K562 (cell line): ENCODE results near the gene AP1B1. TPM values are rescaled to one million over a fixed set of nuclear protein-coding genes. Genes with fewer than 3 reads are reported as not detected.
A peak's percentile ranks its signal among the peaks of the same experiment; 100 is the strongest.

ENCODE experiments used
- CXXC5 ChIP-seq: fragments of 250-450 bp; sonication (Bioruptor Pico); IDR thresholded peaks from 2 replicates; pipeline ENCODE4 v1.8.0; 2022; ENCODE audit warnings: inconsistent platforms, mild to moderate bottlenecking, moderate library complexity
- ESRRA ChIP-seq: fragments of 450-650 bp; IDR thresholded peaks from 2 replicates; pipeline ENCODE4 v1.6.1; 2014; ENCODE audit warnings: low read depth, mild to moderate bottlenecking, moderate library complexity, borderline replicate concordance
- FOXM1 ChIP-seq, 2 experiments: fragments of 450-650 bp in 1 of 2; sonication (generic) in 1 of 2; formaldehyde crosslinking in 1 of 2; IDR thresholded peaks; 2 replicates each; pipeline versions ENCODE4 v1.6.1 to v1.9.0; 2017 to 2022; ENCODE audit warnings: low read depth in 2 of 2, mild to moderate bottlenecking in 2 of 2, missing genetic modification reagents in 1 of 2, moderate library complexity in 1 of 2
- GABPB2 ChIP-seq: fragments of 250-450 bp; sonication (Bioruptor Pico); conservative IDR thresholded peaks from 2 replicates; pipeline ENCODE4 v1.5.1; 2021; ENCODE audit warnings: mild to moderate bottlenecking
- GATA2 ChIP-seq: sonication (generic); formaldehyde crosslinking; IDR thresholded peaks from 2 replicates; pipeline ENCODE4 v1.4.0; 2020; ENCODE audit warnings: mild to moderate bottlenecking, missing genetic modification reagents
- KDM1A ChIP-seq, 2 experiments: fragments of 450-650 bp; IDR thresholded peaks; 2 replicates each; pipeline ENCODE4 v1.6.1; 2016; ENCODE audit warnings: mild to moderate bottlenecking in 2 of 2
- LCOR ChIP-seq: sonication (generic); formaldehyde crosslinking; IDR thresholded peaks from 2 replicates; pipeline ENCODE4 v1.8.0; 2022; ENCODE audit warnings: mild to moderate bottlenecking, missing genetic modification reagents
- MCM5 ChIP-seq: fragments of 450-650 bp; IDR thresholded peaks from 2 replicates; pipeline ENCODE4 v1.6.1; 2016; ENCODE audit warnings: low read depth
- MYNN ChIP-seq, 2 experiments: sonication (generic); formaldehyde crosslinking in 1 of 2; IDR thresholded peaks; 2 replicates each; pipeline versions ENCODE4 v1.5.0 to v1.6.1; 2016 to 2020; ENCODE audit warnings: antibody characterized with exemption in 1 of 2, missing genetic modification reagents in 1 of 2
- NELFE ChIP-seq: IDR thresholded peaks from 2 replicates; pipeline ENCODE4 v1.6.1; 2011; ENCODE audit warnings: mild to moderate bottlenecking; ENCODE audit not compliant: insufficient read depth, insufficient read length
- NR2C2 ChIP-seq, 2 experiments: fragments of 200-800 bp in 1 of 2; sonication (Bioruptor generic) in 1 of 2; sonication (generic) in 1 of 2; formaldehyde crosslinking in 1 of 2; IDR thresholded peaks; 2 replicates each; pipeline versions ENCODE4 v1.6.1 to v1.8.0; 2016 to 2022; ENCODE audit warnings: mild to moderate bottlenecking in 1 of 2, missing compliant biosample characterization in 1 of 2, missing genetic modification characterization in 1 of 2, missing genetic modification reagents in 1 of 2
- SIN3A ChIP-seq, 2 experiments: fragments of 150-350 bp in 1 of 2; IDR thresholded peaks; 2 replicates each; pipeline ENCODE4 v1.6.1; 2011 to 2016; ENCODE audit warnings: borderline replicate concordance in 2 of 2, low read depth in 2 of 2, low read length in 2 of 2, mild to moderate bottlenecking in 2 of 2, moderate library complexity in 2 of 2; ENCODE audit not compliant: control insufficient read depth in 1 of 2
- SMAD3 ChIP-seq: fragments of 450-650 bp; formaldehyde crosslinking; conservative IDR thresholded peaks from 2 replicates; pipeline ENCODE4 v1.4.0; 2020; ENCODE audit warnings: mild to moderate bottlenecking
- STAG1 ChIP-seq: sonication (generic); formaldehyde crosslinking; IDR thresholded peaks from 2 replicates; pipeline ENCODE4 v1.5.0; 2020; ENCODE audit warnings: missing genetic modification reagents, borderline replicate concordance
- SUPT5H ChIP-seq: fragments of 450-650 bp; IDR thresholded peaks from 2 replicates; pipeline ENCODE4 v1.6.1; 2016
- TAF9B ChIP-seq: fragments of 450-650 bp; IDR thresholded peaks from 2 replicates; pipeline ENCODE4 v1.6.1; 2018; ENCODE audit warnings: mild to moderate bottlenecking; ENCODE audit not compliant: partially characterized antibody
- TEAD2 ChIP-seq: fragments of 450-650 bp; IDR thresholded peaks from 2 replicates; pipeline ENCODE4 v1.6.1; 2016; ENCODE audit warnings: missing genetic modification characterization, control low read depth, missing compliant biosample characterization
- ZEB2 ChIP-seq: fragments of 450-650 bp; IDR thresholded peaks from 2 replicates; pipeline ENCODE4 v1.6.1; 2016
- ZNF253 ChIP-seq: fragments of 250-450 bp; sonication (Bioruptor Pico); conservative IDR thresholded peaks from 2 replicates; pipeline ENCODE4 v1.6.1; 2021; ENCODE audit warnings: mild to moderate bottlenecking
- ZNF764 ChIP-seq: fragments of 250-450 bp; sonication (Bioruptor Pico); IDR thresholded peaks from 2 replicates; pipeline ENCODE4 v1.4.0; 2020; ENCODE audit warnings: low read depth, mild to moderate bottlenecking, moderate library complexity
- polyA plus RNA-seq, 8 experiments: library from polyadenylated mRNA; depleted of rRNA in 4 of 8; stranded (reverse) in 5 of 8; unstranded in 3 of 8; fragments of >200 nt; fragmentation: Nextera tagmentation in 2 of 8; fragmentation: Illumina TruSeq in 1 of 8; extraction: Ambion mirVana in 2 of 8; extraction: Trizol in 1 of 8; gene quantifications; 2 replicates each; pipeline versions ENCODE4 v1.2.1 to v1.2.3, GENCODE V29; 2011 to 2014; ENCODE audit warnings: inconsistent platforms in 1 of 8, missing spikeins in 1 of 8
- total RNA-seq, 7 experiments: library from RNA; depleted of rRNA in 6 of 7; stranded (reverse); fragments of >200 nt in 6 of 7; fragmentation: Illumina TruSeq in 2 of 7; extraction: Trizol in 2 of 7; gene quantifications; 2 replicates each; pipeline versions ENCODE4 v1.2.1 to v1.2.3, GENCODE V29; 2011 to 2021; ENCODE audit warnings: low replicate concordance in 1 of 7
- TF ChIP-seq, protein P1 (sequence below), 2 experiments: fragments of 200-800 bp in 1 of 2; sonication (Bioruptor generic) in 1 of 2; sonication (generic) in 1 of 2; formaldehyde crosslinking in 1 of 2; IDR thresholded peaks in 1 of 2; conservative IDR thresholded peaks in 1 of 2; 2 replicates each; pipeline versions ENCODE4 v1.5.0 to v1.6.1; 2016 to 2020; ENCODE audit warnings: missing compliant biosample characterization in 1 of 2, missing genetic modification characterization in 1 of 2, missing genetic modification reagents in 1 of 2
- TF ChIP-seq, protein P2 (sequence below): fragments of 450-650 bp; IDR thresholded peaks from one replicate; pipeline ENCODE4 v1.6.1; 2018; ENCODE audit warnings: mild to moderate bottlenecking, moderate library complexity; ENCODE audit not compliant: partially characterized antibody
- TF ChIP-seq, protein P3 (sequence below): sonication (generic); formaldehyde crosslinking; IDR thresholded peaks from 2 replicates; pipeline ENCODE4 v1.8.1; 2023; ENCODE audit warnings: mild to moderate bottlenecking, missing genetic modification reagents

AP1B1 gene
- total and polyA plus RNA-seq, 9 of the 15 experiments (the other 6 are each of a cell fraction or from before 2014, with no cell fraction given): 1.2 to 60.9 (median 30.1) TPM

DNA sequence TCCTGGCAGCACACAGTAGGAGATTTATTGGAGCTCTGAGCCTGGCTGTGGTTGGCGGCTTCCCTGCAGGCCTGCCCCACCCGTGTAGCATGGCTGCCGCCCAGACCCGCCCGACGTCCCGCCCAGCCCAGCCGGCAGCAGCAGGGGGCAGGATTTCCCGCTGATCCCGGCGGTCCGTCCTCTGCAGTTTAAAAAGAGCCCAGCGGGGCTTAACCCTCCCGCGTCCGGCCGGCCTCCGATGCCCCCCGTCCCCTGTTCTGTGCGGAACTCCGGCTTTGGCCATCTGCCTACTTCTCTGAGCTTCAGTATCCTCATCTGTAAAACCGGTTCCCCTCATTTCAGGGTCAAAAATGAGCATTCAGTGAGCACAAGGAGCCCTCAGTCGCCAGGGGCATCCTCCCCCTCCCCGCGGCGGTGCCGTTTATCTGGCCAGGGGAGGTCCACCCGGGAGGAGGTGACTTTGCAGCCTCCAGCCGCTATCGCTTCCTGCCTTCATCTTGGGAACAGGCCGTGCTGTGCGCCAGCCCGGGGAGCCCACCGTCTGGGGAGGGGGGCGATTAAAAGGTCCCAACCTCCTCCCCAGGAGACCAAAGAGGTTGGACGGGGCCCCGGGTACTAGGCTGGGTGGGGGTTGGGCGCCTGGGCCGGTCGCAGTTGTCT lies 82.1 kb downstream of the AP1B1 start, which contains the start of gene GAS2L1 (continued):
- TF ChIP-seq, protein P1, sequence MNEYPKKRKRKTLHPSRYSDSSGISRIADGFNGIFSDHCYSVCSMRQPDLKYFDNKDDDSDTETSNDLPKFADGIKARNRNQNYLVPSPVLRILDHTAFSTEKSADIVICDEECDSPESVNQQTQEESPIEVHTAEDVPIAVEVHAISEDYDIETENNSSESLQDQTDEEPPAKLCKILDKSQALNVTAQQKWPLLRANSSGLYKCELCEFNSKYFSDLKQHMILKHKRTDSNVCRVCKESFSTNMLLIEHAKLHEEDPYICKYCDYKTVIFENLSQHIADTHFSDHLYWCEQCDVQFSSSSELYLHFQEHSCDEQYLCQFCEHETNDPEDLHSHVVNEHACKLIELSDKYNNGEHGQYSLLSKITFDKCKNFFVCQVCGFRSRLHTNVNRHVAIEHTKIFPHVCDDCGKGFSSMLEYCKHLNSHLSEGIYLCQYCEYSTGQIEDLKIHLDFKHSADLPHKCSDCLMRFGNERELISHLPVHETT (CRISPR knock-in tag; conservative IDR thresholded peaks at IDR 0.05 in 1 of 2, IDR thresholded peaks at IDR 0.05 in 1 of 2): peak in 1 of 2 experiments; percentile 73; a peak in 2 of 4 replicates
- TF ChIP-seq SUPT5H (peak; percentile 56), CXXC5 (peak; percentile 23; the same call in 1 of the 2 replicates), TAF9B (peak; percentile 34), NR2C2 (CRISPR knock-in tag; IDR thresholded peaks at IDR 0.05) (no peak), NR2C2 (tag; IDR thresholded peaks at IDR 0.05) (no peak), MYNN (IDR thresholded peaks at IDR 0.05) (peak; percentile 43; the same call in 1 of the 2 replicates), MYNN (CRISPR knock-in tag; IDR thresholded peaks at IDR 0.05) (no peak), KDM1A (IDR thresholded peaks at IDR 0.05) (0 out of 4 replicates have a peak, but pooled peaks of 1 of the 2 experiments have one; percentile 44), MCM5 (no peak), SIN3A (IDR thresholded peaks at IDR 0.05; ENCODE audit: borderline replicate concordance in 2 of 2, control insufficient read depth in 1 of 2, low read depth in 2 of 2, low read length in 2 of 2) (peak in 1 of 2 experiments; percentile 36; a peak in 1 of 4 replicates), ZEB2 (0 out of 2 replicates have a peak, but pooled peaks have one; percentile 28), ZNF764 (CRISPR knock-in tag) (no peak), SMAD3 (no peak), TEAD2 (tag) (no peak), GATA2 (CRISPR knock-in tag) (no peak), GABPB2 (CRISPR knock-in tag) (no peak), STAG1 (CRISPR knock-in tag) (no peak), LCOR (CRISPR knock-in tag) (0 out of 2 replicates have a peak, but pooled peaks have one; percentile 56), NELFE (no peak), ZNF253 (CRISPR knock-in tag) (no peak), ESRRA (peak; percentile 16; the same call in 1 of the 2 replicates), FOXM1 (IDR thresholded peaks at IDR 0.05; ENCODE audit: low read depth) (peak; percentile 64), FOXM1 (CRISPR knock-in tag; IDR thresholded peaks at IDR 0.05; ENCODE audit: low read depth) (peak; percentile 13; the same call in 1 of the 2 replicates)
- TF ChIP-seq, protein P2, sequence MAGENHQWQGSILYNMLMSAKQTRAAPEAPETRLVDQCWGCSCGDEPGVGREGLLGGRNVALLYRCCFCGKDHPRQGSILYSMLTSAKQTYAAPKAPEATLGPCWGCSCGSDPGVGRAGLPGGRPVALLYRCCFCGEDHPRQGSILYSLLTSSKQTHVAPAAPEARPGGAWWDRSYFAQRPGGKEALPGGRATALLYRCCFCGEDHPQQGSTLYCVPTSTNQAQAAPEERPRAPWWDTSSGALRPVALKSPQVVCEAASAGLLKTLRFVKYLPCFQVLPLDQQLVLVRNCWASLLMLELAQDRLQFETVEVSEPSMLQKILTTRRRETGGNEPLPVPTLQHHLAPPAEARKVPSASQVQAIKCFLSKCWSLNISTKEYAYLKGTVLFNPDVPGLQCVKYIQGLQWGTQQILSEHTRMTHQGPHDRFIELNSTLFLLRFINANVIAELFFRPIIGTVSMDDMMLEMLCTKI: no peak
- TF ChIP-seq, protein P3, sequence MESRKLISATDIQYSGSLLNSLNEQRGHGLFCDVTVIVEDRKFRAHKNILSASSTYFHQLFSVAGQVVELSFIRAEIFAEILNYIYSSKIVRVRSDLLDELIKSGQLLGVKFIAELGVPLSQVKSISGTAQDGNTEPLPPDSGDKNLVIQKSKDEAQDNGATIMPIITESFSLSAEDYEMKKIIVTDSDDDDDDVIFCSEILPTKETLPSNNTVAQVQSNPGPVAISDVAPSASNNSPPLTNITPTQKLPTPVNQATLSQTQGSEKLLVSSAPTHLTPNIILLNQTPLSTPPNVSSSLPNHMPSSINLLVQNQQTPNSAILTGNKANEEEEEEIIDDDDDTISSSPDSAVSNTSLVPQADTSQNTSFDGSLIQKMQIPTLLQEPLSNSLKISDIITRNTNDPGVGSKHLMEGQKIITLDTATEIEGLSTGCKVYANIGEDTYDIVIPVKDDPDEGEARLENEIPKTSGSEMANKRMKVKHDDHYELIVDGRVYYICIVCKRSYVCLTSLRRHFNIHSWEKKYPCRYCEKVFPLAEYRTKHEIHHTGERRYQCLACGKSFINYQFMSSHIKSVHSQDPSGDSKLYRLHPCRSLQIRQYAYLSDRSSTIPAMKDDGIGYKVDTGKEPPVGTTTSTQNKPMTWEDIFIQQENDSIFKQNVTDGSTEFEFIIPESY: no peak; the same call in 1 of the 2 replicates
